HT1080 (cell line): ENCODE results near the gene IL7R. TPM values are rescaled to one million over a fixed set of nuclear protein-coding genes. Genes with fewer than 3 reads are reported as not detected.
A peak's percentile ranks its signal among the peaks of the same experiment; 100 is the strongest.

Experiments
- DNase-seq: peaks from one replicate; pipeline ENCODE4 v3.0.0-alpha.2; 2015; ENCODE audit warnings: low read depth
- polyA plus RNA-seq, 2 experiments: library from polyadenylated mRNA; depleted of rRNA; stranded (reverse); fragments of >200 nt; gene quantifications; 2 replicates each; pipeline ENCODE4 v1.2.3, GENCODE V29; 2015
- total RNA-seq: library from RNA; depleted of rRNA; stranded (reverse); fragments of >200 nt; shearing (Covaris generic); gene quantifications from 2 replicates; pipeline ENCODE4 v1.2.3, GENCODE V29; 2014; rRNA removed

The IL7R gene
- total RNA-seq, result 12.2 and 13.9 TPM in 2 replicates
- 7.3 and 12.6 TPM in 2 replicates for polyA plus RNA-seq (2015; cell fraction: cytosol; rRNA removed)
- 18.9 and 24.6 TPM in 2 replicates for polyA plus RNA-seq (2015; cell fraction: nucleus; rRNA removed)

DNA sequence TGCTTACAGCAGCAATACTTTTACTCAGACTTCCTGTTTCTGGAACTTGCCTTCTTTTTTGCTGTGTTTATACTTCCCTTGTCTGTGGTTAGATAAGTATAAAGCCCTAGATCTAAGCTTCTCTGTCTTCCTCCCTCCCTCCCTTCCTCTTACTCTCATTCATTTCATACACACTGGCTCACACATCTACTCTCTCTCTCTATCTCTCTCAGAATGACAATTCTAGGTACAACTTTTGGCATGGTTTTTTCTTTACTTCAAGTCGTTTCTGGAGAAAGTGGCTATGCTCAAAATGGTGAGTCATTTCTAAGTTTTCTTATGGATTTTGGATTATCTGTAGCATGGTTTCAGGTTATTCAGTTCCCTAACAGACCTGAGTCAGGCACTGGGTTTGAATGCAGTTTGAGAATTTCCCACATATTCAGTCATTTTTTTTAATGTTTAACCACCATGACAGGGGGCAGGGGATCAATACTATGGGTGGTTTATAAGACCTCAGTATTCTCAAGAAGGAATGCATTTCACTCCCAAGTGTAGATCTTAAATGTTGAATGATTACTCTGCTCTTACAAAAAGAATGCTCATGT lies at the start of gene IL7R:
Gene IL7R, plus strand, starts transcription at position 127 of the 587 bp plus-strand sequence. Its CDS starts 87 bp downstream, at position 214.
- peak; percentile 79 for DNase-seq

- DNase-seq, result no peak
Measured at GRCh38 chr5:35810601-35811000, 46.1 kb upstream of the IL7R start.

DNA sequence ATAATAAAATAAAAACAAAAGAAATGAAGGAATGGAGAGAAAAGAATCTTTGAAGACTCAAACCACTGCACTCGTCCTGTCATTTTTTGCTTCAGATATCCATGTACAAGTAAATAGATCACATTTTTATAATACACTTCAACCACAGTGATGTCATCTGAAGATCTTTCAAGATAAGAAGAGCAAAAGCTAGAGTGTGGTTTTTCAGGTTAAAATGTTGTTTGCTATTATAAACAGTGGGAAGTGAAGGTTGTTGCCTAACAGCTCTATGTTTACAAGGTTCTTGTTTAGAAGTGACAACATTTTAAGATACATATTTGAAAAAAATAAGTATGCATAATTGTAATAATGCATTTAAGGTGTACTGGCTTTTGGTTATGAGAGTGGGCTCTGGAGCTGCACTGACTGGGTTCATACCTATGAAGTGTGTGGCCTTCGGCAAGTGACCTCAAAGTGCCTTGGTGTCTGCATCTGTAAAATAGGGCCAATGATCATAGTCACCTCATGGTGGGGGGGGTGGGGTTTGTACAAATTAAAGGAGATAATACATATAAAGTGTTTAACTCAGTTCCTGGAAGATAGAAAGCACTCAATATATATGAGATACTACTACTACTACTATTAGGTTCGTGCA lies 45.5 kb upstream of the IL7R start:
- no peak for DNase-seq

DNA sequence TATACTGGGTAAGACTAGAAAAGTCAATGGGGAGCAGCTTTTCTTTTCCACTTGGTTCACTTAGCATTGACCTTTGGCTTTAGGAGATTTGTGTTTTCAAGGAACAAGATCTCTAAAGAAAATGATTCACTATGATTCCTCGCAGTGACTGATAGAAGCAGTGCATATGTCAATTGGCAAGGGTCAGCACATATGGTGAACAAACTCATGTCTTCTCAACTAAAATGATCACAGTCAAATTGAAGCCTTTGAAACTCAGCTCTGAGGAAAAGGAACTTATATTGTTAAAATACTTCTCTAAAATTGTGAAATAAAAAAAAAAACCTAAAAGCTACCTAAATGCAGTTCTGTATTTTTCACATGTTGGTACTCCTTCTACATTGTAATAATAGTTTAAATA lies 43.2 kb upstream of the IL7R start:
- no peak for DNase-seq

- peak; percentile 43 for DNase-seq
Measured at GRCh38 chr5:35815089-35815936, 41.4 kb upstream of the IL7R start.

DNA sequence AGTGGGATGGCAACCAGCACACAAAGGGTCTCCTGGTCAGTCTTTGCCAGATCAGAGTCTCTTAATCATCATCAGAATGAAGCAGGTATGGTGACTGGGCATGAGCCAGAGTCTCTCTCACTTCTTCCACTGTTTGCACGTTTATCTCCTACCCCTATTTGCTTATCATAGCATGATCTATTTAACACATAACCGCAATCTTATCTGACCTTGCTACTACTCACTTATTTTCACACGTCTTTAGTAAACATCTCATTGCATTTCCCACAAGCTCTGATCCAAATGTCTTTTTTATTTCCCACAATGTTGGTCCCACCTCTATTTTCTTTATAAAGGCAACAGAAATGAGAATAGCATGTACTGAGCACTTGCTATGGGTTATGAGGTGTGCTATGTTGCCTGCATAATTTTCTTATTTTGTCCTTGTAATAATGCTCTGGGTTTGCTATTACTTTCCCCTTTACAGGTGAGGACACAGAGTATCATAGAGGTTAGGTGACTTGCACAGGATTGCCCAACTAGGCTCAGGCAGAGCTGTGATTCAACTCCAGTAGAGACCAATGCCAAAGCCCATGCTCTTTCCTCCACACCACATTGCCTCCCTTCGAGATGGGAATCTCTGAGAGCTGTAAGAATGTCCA lies 39.7 kb upstream of the IL7R start:
- no peak for DNase-seq

DNA sequence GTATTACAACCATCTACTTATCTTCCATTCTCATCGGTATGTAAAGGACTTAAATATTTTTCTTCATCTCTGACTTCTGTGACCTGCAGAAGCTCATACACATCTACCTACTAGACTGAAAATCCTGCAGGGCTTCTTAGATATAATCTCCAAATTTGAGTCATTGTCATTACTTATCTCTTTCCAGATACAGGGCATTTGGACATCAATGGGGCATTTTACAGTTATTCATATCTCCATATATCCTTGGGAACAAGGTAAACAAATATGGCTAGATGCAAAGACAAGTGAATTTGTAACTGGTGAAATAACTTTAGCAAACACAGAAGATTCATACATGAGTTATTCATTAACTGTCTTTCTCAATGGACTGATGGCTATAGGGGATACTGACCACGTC lies 37.7 kb upstream of the IL7R start:
- no peak for DNase-seq

DNA sequence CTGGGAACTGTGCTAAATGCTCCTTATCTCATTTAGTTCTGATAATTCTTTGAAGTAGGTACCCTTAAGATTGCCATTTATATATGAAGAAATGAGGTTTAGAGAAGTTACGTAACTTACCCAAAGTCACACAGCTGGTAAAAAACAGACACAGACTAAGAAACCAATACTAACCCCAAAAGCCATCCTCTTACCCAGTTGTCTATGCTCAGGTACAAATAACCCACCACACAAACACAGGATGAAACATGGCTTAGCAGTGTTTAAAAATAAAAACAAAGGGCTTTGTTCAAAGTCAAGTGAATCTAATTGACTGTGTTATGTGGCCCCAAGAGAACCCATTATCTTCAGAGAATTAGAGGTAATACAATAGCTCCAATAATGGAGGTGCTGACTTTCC lies 37.0 kb upstream of the IL7R start:
- DNase-seq, result no peak

DNA sequence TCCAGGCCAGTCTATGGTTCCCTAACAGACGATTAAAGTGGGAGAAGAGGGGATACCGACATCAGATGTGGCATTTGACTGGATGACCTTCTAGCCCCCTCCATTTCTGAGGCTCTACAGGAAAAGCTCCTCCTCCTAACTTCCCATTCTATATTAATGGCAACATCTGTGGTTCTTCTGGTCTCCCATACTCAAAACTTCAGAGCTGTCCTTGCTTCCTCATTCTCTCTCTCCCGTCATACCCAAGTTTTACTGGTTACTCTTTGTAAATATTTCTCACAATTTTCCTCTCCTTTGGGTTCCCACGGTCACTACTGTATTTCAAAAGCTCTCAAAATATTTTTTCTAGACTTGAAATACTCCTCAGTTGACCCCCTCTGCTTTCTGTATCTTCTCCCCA lies 36.0 kb upstream of the IL7R start:
- DNase-seq, result no peak

DNA sequence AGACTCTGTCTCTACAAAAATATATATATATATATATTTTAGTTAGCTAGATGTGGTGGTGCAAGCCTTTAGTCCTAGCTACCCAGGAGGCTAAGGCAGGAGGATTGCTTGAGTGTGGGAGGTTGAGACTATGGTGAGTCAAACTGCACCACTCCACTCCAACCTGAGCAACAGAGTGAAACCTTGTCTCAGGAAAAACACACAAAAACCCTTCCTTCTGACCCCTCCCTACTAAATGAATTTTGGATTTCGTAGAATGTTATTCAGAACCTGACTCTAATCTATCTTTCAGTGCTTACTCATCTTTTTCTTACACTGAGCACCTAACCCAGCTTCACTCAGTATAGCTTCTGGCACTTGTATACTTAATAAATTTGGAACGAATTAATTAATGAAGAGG lies 35.2 kb upstream of the IL7R start:
- DNase-seq, result no peak

GRCh38 chr5:35822511-35822910 lies 34.2 kb upstream of the IL7R start:
- DNase-seq, result no peak

- DNase-seq, result no peak
Measured at GRCh38 chr5:35823347-35824098, 33.2 kb upstream of the IL7R start.

- no peak for DNase-seq
Measured at GRCh38 chr5:35826056-35826455, 30.6 kb upstream of the IL7R start.

DNA sequence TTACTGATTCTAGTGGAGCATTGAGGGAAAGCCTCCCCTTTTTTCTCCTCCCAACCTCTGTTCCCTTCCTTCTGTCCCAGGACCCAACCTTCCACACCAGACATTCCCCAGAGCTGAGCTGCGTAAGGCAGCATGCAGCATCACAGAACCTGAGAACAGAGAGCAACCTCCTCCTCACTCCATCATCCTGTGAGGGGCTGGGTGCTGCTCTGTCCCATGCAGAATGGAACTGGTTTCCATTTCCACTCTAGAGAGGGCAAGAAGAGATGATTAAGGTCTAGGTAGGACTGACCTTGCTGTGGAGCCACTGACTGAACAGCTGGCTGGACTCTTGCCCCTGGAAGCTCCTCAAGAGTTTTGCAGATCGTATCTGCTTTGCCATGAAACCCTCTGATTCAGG lies 30.1 kb upstream of the IL7R start:
- no peak for DNase-seq

GRCh38 chr5:35828082-35828598 lies 28.6 kb upstream of the IL7R start:
- no peak for DNase-seq

- no peak for DNase-seq
Measured at GRCh38 chr5:35830587-35830986, 26.1 kb upstream of the IL7R start.

DNA sequence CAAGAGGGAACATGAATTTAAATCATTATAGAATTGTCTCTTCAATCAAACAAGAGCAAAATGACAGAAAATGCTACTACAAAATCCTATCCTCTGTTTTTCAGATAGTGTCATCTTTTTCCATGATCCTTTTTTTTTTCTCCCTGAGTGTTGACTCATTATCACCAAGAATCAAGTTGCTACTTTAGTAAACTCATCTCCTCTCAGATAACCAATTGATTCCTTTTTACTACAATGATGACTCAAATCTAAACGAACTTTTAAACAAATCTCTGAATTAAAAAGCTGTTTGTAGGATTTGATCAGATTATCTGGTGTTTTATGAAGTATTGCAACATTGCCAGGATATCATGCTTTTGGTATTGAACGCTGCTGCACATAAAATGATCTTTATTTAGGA lies 23.9 kb upstream of the IL7R start:
- no peak for DNase-seq

DNA sequence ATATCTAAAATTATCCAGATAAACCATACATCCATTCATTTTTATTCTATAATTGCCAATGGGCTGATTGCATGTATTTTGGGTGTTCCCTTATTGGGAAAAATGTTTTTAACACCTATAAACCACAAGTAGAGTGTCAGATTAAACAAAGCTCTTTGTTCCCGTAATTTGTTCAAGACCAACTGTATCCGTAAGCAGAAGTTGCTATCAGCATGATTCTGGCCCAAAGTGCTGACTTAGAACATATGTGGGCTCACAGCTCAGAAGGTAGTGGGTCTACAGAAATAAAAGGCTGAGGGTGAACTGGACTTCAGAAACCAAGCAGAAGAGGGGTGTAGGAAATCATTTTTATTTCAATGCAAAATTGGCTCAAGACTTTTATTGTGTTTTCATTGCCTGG lies 23.5 kb upstream of the IL7R start:
- DNase-seq, result no peak

DNA sequence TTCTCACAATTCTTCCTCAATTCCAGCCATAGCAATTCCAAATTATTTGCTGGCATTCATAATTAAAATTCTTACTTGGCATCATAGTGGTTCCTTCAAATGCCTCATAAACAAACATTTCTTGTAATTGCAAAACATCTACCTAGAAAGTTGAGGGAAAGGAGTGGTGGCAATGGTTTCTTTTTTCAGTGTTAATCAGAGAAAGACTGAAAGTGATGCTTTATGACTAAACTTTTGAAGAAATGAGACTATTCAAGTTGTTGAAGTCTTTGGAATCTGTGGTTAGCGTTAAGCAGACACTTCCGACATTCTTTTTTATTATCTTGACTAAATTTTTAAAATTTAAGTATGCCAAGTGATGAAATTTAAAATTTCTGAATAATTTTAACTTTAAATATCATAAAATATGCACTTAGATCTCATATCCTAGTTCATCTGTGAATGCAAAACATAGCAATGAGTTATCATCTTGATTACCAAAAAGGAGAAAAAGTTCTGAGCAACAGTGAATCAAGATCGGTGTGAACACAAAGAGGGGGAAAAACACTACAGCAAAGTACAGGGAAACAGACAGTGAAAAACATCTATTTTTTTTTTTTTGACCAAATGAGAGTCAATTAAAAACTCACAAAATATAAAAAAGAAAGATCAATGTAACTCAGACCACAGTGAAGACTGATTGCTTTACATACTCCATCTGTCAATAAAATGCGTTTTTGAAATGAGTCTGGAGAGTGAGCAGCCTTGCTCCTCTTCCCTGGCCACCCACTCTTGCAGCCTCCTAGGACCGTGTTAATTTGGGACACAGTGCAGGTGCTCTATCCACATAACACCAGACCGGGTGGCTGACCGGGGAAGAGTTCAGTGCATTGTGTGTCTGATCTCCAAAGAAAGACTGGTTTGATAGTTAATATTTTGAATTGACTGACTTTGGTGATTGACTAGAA lies 20.6 kb upstream of the IL7R start:
- DNase-seq, result no peak
